ENCODE measurements around the gene MCC. TPM values are rescaled to one million over a fixed set of nuclear protein-coding genes. Genes with fewer than 3 reads are reported as not detected.

MCC gene
- total and polyA plus RNA-seq, 2 donors (not counting 1 experiment from before 2014, with no cell fraction given): 0.09 to 0.32 TPM

DNA sequence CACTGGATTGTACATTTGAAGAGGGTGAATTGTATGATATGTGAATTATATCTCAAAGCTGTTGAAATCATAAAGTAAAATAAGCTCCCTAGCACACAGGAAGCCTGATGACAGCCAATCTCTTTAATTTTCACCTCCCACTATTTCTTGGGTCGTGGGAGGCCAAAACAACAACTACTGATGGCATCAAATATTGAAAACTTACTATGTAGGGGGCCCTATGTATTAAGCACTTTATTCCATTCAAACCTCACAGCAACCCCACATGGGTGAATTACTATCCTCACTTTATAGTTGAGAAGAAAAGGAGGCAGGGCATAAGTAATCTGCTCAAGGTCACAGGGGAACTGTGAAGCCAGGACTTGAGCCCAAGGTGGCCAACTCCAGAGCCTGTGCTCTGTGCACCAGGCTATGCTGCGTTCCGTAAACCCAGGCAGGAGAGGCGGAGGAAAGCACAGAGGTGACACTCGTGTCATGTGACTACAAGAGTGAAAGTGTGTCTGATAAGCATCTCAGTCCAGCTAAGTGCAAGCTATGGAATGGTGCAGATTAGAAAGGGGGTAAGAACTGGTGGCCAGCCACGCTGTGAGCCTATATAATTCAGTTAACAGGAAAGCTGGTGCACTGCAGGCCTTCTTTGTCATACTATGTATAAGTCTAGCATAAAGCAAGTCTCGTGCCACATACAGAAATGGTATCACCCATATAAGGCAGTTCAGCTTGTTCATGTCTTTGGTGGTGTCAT lies 290.6 kb downstream of the MCC start:
- H3K27ac Mint-ChIP-seq: no peak overlapping the region
- H3K9me3 Mint-ChIP-seq (ENCODE audit: insufficient read depth): no peaks in the 10 kb centered on the region
- no peaks in the 10 kb centered on the region for H3K4me1 Mint-ChIP-seq
- peaks cover 15% of the 10 kb centered on the region for H3K27me3 Mint-ChIP-seq
- no peak overlapping the region for H3K9ac ChIP-seq (ENCODE audit: low read length)
- CTCF ChIA-PET: no interaction called here
- no peaks in the 10 kb centered on the region for H4K20me1 ChIP-seq (ENCODE audit: control insufficient read depth, insufficient read depth, low read length, poor library complexity, severe bottlenecking)
- no peak overlapping the region for H3K27ac ChIP-seq (ENCODE audit: low read length in 2 of 2)
- POLR2A ChIA-PET: no interaction called here
- ATAC-seq (ENCODE audit: low read depth): no peak
- intact Hi-C loops (cut with micrococcal nuclease): no loop called here
- H3K36me3 ChIP-seq (replicated peaks in 1 of 2; ENCODE audit: control extremely low read depth in 1 of 2, control insufficient read depth in 1 of 2, extremely low read depth in 1 of 2, insufficient read depth in 2 of 2, low read length in 1 of 2): no peaks in the 10 kb centered on the region
- peaks cover 0 to 3% (median 0%) of the 10 kb centered on the region in 4 experiments for H3K27me3 ChIP-seq (replicated peaks in 1 of 4; ENCODE audit: control extremely low read depth in 1 of 4, control insufficient read depth in 3 of 4, insufficient read depth in 4 of 4, low read length in 3 of 4)
- no peak overlapping the region for H3K4me3 Mint-ChIP-seq
- H3K79me2 ChIP-seq (ENCODE audit: control insufficient read depth, insufficient read depth, low read length): no peaks in the 10 kb centered on the region
- no peak overlapping the region for H3K4me3 ChIP-seq (ENCODE audit: control extremely low read depth in 1 of 5, extremely low read depth in 1 of 5, insufficient read depth in 1 of 5, low read depth in 2 of 5, low read length in 4 of 5)
- no peak for DNase-seq
- 58% methylated on average over 4 of the region's 7 CpGs for WGBS (ENCODE audit: insufficient coverage)
- no peak overlapping the region for H2AFZ ChIP-seq (ENCODE audit: insufficient read depth, low read depth, low read length, poor library complexity, severe bottlenecking)
- H3K4me1 ChIP-seq (ENCODE audit: control insufficient read depth in 2 of 2, insufficient read depth in 2 of 2, low read length in 2 of 2): no peaks in the 10 kb centered on the region
- H3K4me2 ChIP-seq (replicated peaks; ENCODE audit: low read depth, low read length, poor library complexity, severe bottlenecking): no peak overlapping the region
- no peak for TF ChIP-seq EZH2 (IDR thresholded peaks at IDR 0.05; ENCODE audit: borderline replicate concordance, insufficient read depth, low read depth, low read length, poor library complexity, severe bottlenecking)
- TF ChIP-seq, protein P1, sequence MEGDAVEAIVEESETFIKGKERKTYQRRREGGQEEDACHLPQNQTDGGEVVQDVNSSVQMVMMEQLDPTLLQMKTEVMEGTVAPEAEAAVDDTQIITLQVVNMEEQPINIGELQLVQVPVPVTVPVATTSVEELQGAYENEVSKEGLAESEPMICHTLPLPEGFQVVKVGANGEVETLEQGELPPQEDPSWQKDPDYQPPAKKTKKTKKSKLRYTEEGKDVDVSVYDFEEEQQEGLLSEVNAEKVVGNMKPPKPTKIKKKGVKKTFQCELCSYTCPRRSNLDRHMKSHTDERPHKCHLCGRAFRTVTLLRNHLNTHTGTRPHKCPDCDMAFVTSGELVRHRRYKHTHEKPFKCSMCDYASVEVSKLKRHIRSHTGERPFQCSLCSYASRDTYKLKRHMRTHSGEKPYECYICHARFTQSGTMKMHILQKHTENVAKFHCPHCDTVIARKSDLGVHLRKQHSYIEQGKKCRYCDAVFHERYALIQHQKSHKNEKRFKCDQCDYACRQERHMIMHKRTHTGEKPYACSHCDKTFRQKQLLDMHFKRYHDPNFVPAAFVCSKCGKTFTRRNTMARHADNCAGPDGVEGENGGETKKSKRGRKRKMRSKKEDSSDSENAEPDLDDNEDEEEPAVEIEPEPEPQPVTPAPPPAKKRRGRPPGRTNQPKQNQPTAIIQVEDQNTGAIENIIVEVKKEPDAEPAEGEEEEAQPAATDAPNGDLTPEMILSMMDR (IDR thresholded peaks at IDR 0.05): no peak
- no peaks in the 10 kb centered on the region for H3K9me3 ChIP-seq (ENCODE audit: control extremely low read depth in 1 of 3, control insufficient read depth in 2 of 3, insufficient read depth in 1 of 3, low read length in 2 of 3)

DNA sequence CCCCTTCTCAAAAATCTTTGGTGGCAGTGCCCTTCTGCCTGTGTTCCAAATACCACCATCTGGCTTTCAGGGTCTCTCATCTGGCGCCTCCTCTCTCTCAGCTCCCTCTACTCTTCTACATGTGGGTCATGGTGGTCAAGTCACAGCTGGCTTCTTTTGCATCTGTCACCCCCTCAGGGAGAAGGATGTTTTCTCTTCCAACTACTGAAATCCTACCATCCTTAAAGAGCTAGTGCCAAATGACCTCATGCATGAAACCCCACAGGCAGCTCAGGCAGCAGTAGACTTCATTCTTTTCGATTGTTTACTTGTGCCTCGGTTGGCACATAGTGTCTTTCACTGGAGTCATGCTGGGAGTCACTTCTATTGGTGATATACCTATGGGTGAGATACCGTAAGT lies 292.5 kb downstream of the MCC start:
- no peak for ATAC-seq (ENCODE audit: low read depth)
- no peaks in the 10 kb centered on the region for H3K4me1 ChIP-seq (ENCODE audit: control insufficient read depth in 2 of 2, insufficient read depth in 2 of 2, low read length in 2 of 2)
- H3K4me3 Mint-ChIP-seq: no peak overlapping the region
- ChIA-PET POLR2A (no interaction called here), CTCF (no interaction called here)
- peaks cover 15% of the 10 kb centered on the region for H3K27me3 Mint-ChIP-seq
- no peak overlapping the region for H3K27ac Mint-ChIP-seq
- intact Hi-C loops (cut with micrococcal nuclease): no loop called here
- H2AFZ ChIP-seq (ENCODE audit: insufficient read depth, low read depth, low read length, poor library complexity, severe bottlenecking): no peak overlapping the region
- no peaks in the 10 kb centered on the region for H3K4me1 Mint-ChIP-seq
- DNase-seq: no peak
- no peaks in the 10 kb centered on the region for H3K36me3 ChIP-seq (replicated peaks in 1 of 2; ENCODE audit: control extremely low read depth in 1 of 2, control insufficient read depth in 1 of 2, extremely low read depth in 1 of 2, insufficient read depth in 2 of 2, low read length in 1 of 2)
- TF ChIP-seq, protein P1 (IDR thresholded peaks at IDR 0.05): no peak
- TF ChIP-seq EZH2 (IDR thresholded peaks at IDR 0.05; ENCODE audit: borderline replicate concordance, insufficient read depth, low read depth, low read length, poor library complexity, severe bottlenecking): no peak
- peaks cover 0 to 3% (median 0%) of the 10 kb centered on the region in 4 experiments for H3K27me3 ChIP-seq (replicated peaks in 1 of 4; ENCODE audit: control extremely low read depth in 1 of 4, control insufficient read depth in 3 of 4, insufficient read depth in 4 of 4, low read length in 3 of 4)
- no CpG with 5 or more reads among the region's 4 CpGs for WGBS (ENCODE audit: insufficient coverage)
- no peaks in the 10 kb centered on the region for H3K9me3 Mint-ChIP-seq (ENCODE audit: insufficient read depth)
- H3K27ac ChIP-seq (ENCODE audit: low read length in 2 of 2): no peak overlapping the region
- no peak overlapping the region for H3K4me2 ChIP-seq (replicated peaks; ENCODE audit: low read depth, low read length, poor library complexity, severe bottlenecking)
- no peak overlapping the region for H3K4me3 ChIP-seq (ENCODE audit: control extremely low read depth in 1 of 5, extremely low read depth in 1 of 5, insufficient read depth in 1 of 5, low read depth in 2 of 5, low read length in 4 of 5)
- H3K9me3 ChIP-seq (ENCODE audit: control extremely low read depth in 1 of 3, control insufficient read depth in 2 of 3, insufficient read depth in 1 of 3, low read length in 2 of 3): no peaks in the 10 kb centered on the region
- H3K79me2 ChIP-seq (ENCODE audit: control insufficient read depth, insufficient read depth, low read length): no peaks in the 10 kb centered on the region
- H3K9ac ChIP-seq (ENCODE audit: low read length): no peak overlapping the region
- H4K20me1 ChIP-seq (ENCODE audit: control insufficient read depth, insufficient read depth, low read length, poor library complexity, severe bottlenecking): no peaks in the 10 kb centered on the region

All from B cell (primary cell).